ENCODE measurements around the gene BCAS4. TPM values are rescaled to one million over a fixed set of nuclear protein-coding genes. Genes with fewer than 3 reads are reported as not detected.

BCAS4 gene
- total and polyA plus RNA-seq, 8 donors, result under 0.01 to 7.2 (median 2.2) TPM; not detected in 1

DNA sequence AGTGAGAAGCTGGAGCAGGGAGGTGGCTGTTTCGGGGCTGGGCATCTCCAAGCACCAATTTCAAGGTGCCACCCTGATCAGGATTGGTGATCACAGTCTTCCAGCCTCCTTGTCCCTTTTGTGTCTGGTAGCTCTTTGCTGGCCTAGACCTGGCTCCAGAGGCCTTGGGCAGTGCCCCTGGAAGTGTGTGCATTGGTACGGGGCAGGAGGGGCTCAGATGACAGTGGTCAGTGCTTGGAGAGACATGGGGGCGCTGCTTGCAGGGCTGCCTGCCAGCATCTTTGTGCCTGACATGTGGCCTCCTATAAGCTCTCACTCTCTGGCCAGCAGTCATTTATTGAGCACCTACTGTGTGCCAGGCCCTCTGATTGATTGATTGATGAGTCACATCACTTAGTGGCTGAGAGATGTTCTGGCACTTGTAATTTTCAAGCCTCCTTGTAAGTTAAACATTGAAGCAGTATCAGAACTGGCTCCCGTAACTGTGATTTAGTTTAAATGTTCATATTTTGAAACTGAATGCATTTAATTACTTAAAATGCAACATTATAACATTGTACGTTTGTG, 61.7 kb downstream of the BCAS4 start:
- Histone ChIP-seq H3K4me1 (peaks cover 0 to 16% (median 9%) of the 10 kb centered on the region in 4 donors), H3K9me3 (no peaks in the 10 kb centered on the region), H3K36me3 (no peaks in the 10 kb centered on the region), H3K27ac (no peak overlapping the region), H3K27me3 (no peaks in the 10 kb centered on the region), H3K4me3 (no peak overlapping the region)
- TF ChIP-seq, protein P1, sequence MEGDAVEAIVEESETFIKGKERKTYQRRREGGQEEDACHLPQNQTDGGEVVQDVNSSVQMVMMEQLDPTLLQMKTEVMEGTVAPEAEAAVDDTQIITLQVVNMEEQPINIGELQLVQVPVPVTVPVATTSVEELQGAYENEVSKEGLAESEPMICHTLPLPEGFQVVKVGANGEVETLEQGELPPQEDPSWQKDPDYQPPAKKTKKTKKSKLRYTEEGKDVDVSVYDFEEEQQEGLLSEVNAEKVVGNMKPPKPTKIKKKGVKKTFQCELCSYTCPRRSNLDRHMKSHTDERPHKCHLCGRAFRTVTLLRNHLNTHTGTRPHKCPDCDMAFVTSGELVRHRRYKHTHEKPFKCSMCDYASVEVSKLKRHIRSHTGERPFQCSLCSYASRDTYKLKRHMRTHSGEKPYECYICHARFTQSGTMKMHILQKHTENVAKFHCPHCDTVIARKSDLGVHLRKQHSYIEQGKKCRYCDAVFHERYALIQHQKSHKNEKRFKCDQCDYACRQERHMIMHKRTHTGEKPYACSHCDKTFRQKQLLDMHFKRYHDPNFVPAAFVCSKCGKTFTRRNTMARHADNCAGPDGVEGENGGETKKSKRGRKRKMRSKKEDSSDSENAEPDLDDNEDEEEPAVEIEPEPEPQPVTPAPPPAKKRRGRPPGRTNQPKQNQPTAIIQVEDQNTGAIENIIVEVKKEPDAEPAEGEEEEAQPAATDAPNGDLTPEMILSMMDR (IDR thresholded peaks at IDR 0.05), result no peak
- no peak for TF ChIP-seq EP300 (IDR thresholded peaks at IDR 0.05)
- no peak for TF ChIP-seq POLR2A (IDR thresholded peaks at IDR 0.05)
- no peak for DNase-seq
- WGBS, 5 donors, result 73 to 85% (median 79%) methylated on average over 3 to 5 of the region's 5 CpGs
- intact Hi-C loops (cut with DNase I; ENCODE audit: low total_unique reads), result no loop called here

DNA sequence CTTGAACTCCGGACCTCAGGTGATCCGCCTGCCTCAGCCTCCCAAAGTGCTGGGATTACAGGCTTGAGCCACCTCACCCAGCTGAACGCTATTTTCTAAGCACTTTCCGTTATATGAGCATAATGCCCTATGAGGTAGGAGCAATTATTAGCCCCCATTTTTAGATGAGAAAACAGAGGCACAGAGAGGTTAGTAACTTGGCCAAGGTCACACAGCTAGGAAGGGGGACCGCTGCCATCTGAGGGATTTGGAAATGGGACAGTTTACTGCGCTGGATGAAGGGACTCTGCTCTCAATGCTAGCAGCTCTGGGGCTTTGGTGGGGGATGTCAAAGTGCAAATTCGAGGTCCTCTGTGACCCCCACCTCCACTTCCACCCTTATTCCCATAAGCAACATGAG, 62.5 kb downstream of the BCAS4 start:
- Histone ChIP-seq H3K36me3 (no peaks in the 10 kb centered on the region), H3K9me3 (no peaks in the 10 kb centered on the region), H3K4me1 (peaks cover 0 to 16% (median 9%) of the 10 kb centered on the region in 4 donors), H3K4me3 (no peak overlapping the region), H3K27ac (no peak overlapping the region), H3K27me3 (no peaks in the 10 kb centered on the region)
- TF ChIP-seq EP300 (IDR thresholded peaks at IDR 0.05) (no peak), POLR2AphosphoS5 (IDR thresholded peaks at IDR 0.05) (no peak), POLR2A (IDR thresholded peaks at IDR 0.05) (no peak)
- TF ChIP-seq, protein P1 (IDR thresholded peaks at IDR 0.05), result no peak
- intact Hi-C loops (cut with DNase I; ENCODE audit: low total_unique reads), result no loop called here
- WGBS, 5 donors, result 93 to 96% (median 94%) methylated on average over 7 of the region's 7 CpGs
- DNase-seq, result no peak

DNA sequence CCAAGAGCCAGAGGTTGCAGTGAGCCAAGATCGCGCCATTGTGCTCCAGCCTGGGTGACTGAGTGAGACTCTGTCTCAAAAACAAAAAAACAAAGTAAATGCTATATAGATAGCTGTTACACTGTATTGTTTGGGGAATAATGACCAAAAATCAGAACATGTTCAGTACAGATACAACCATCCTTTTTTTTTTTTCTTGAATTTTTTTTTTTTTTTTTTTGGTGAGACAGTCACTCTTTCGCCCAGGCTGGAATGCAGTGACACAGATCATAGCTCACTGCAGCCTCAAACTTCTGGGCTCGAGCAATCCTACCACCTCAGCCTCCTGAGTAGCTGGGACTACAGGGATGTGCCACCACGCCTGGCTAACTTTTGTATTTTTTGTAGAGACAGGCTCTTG, 63.7 kb downstream of the BCAS4 start:
- Histone ChIP-seq H3K36me3 (no peaks in the 10 kb centered on the region), H3K9me3 (no peaks in the 10 kb centered on the region), H3K27me3 (no peaks in the 10 kb centered on the region), H3K27ac (no peak overlapping the region), H3K4me1 (peaks cover 0 to 16% (median 9%) of the 10 kb centered on the region in 4 donors), H3K4me3 (no peak overlapping the region)
- DNase-seq, result no peak
- intact Hi-C loops (cut with DNase I; ENCODE audit: low total_unique reads), result no loop called here
- 92 to 99% (median 95%) methylated on average over 5 of the region's 5 CpGs for WGBS, 5 donors
- TF ChIP-seq POLR2A (IDR thresholded peaks at IDR 0.05) (no peak), POLR2AphosphoS5 (IDR thresholded peaks at IDR 0.05) (no peak), EP300 (IDR thresholded peaks at IDR 0.05) (no peak)
- TF ChIP-seq, protein P1 (IDR thresholded peaks at IDR 0.05), result no peak

DNA sequence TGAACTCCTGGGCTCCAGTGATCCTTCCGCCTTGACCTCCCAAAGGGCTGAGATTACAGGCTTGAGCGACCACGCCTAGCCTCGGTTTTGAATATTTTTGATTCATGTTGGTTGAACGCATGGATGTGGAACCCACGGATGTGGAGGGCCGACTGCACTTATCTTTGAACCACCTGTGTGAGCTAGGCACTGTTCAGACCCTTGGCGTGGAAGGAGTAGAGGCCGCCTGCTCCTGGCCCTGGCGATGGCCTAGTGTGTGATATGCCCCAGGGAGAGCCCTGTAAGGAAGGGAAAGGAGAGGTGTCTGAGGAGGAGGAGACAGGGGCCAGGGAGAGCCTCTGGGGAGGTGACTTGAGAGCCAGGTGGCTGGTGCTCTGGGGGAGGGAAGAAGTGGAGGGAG, 64.3 kb downstream of the BCAS4 start:
- DNase-seq, result no peak
- Histone ChIP-seq H3K27me3 (no peaks in the 10 kb centered on the region), H3K4me3 (no peak overlapping the region), H3K36me3 (no peaks in the 10 kb centered on the region), H3K9me3 (no peaks in the 10 kb centered on the region), H3K27ac (no peak overlapping the region), H3K4me1 (peaks cover 0 to 16% (median 9%) of the 10 kb centered on the region in 4 donors)
- 87 to 96% (median 93%) methylated on average over 10 of the region's 10 CpGs for WGBS, 5 donors
- TF ChIP-seq EP300 (IDR thresholded peaks at IDR 0.05) (no peak), POLR2AphosphoS5 (IDR thresholded peaks at IDR 0.05) (no peak), POLR2A (IDR thresholded peaks at IDR 0.05) (no peak)
- TF ChIP-seq, protein P1 (IDR thresholded peaks at IDR 0.05), result no peak
- intact Hi-C loops (cut with DNase I; ENCODE audit: low total_unique reads), result no loop called here
